Upper lobe of right lung (tissue), 1 donor: ENCODE data around the gene PDLIM4. TPM values are rescaled to one million over a fixed set of nuclear protein-coding genes. Genes with fewer than 3 reads are reported as not detected.

Experiments
- ATAC-seq: fragments of 200-7000 bp; cut with Tn5 transposase; one replicate; pipeline ENCODE4 v1.9.1; 2020; ENCODE audit warnings: mild to moderate bottlenecking, moderate library complexity
- DNase-seq: peaks from one replicate; pipeline ENCODE4 v3.0.0-alpha.2; 2020
- H3K27ac ChIP-seq: fragments of 200-600 bp; one replicate; pipeline ENCODE4 v1.8.0; 2022
- H3K27me3 ChIP-seq: fragments of 200-600 bp; one replicate; pipeline ENCODE4 v1.8.0; 2022; ENCODE audit warnings: mild to moderate bottlenecking
- H3K36me3 ChIP-seq: fragments of 200-600 bp; one replicate; pipeline ENCODE4 v1.8.0; 2022
- H3K4me1 ChIP-seq: fragments of 200-600 bp; one replicate; pipeline ENCODE4 v1.8.0; 2022
- H3K4me3 ChIP-seq: fragments of 200-600 bp; one replicate; pipeline ENCODE4 v1.8.0; 2022; ENCODE audit warnings: mild to moderate bottlenecking
- H3K9me3 ChIP-seq: fragments of 200-600 bp; one replicate; pipeline ENCODE4 v1.8.0; 2022
- CTCF ChIP-seq: fragments of 200-600 bp; IDR thresholded peaks from one replicate; pipeline ENCODE4 v1.8.0; 2022; ENCODE audit warnings: antibody characterized with exemption
- intact Hi-C: fragments of 100-400 bp; cut with DNase I; formaldehyde crosslinking; loops from one replicate; pipeline ENCODE4 v1.11.0; 2022
- total RNA-seq: library from RNA; stranded (reverse); fragmentation: NEBNext Ultra II Directional; extraction: Animal tissue kit (Norgen Biotek cat#: 25700); gene quantifications from one replicate; pipeline ENCODE4 v1.2.1, GENCODE V29; 2021
- donor health status: DM: no; HTN: yes; CAD: no; lungs with severe emphysema.

The PDLIM4 gene
- total RNA-seq, 1 donor from 2014 or later: 7.4 TPM

GRCh38 chr5:132246806-132247205, 10.7 kb upstream of the PDLIM4 start:
- no peaks in the 10 kb centered on the region for H3K4me1 ChIP-seq
- ATAC-seq: no peak
- DNase-seq: no peak
- peaks cover 6% of the 10 kb centered on the region for H3K9me3 ChIP-seq
- no peaks in the 10 kb centered on the region for H3K36me3 ChIP-seq
- H3K27me3 ChIP-seq: no peaks in the 10 kb centered on the region
- intact Hi-C loops: no loop called here
- H3K27ac ChIP-seq: no peak overlapping the region
- TF ChIP-seq CTCF: no peak
- no peak overlapping the region for H3K4me3 ChIP-seq

- intact Hi-C loops: no loop called here
- H3K27me3 ChIP-seq: no peaks in the 10 kb centered on the region
- no peak for ATAC-seq
- DNase-seq: peak; percentile 0
- no peaks in the 10 kb centered on the region for H3K9me3 ChIP-seq
- no peak overlapping the region for H3K4me3 ChIP-seq
- H3K4me1 ChIP-seq: no peaks in the 10 kb centered on the region
- no peak for TF ChIP-seq CTCF
- H3K27ac ChIP-seq: no peak overlapping the region
- H3K36me3 ChIP-seq: no peaks in the 10 kb centered on the region
These were observed 6.9 kb upstream of the PDLIM4 start for GRCh38 chr5:132250547-132250946.

DNA sequence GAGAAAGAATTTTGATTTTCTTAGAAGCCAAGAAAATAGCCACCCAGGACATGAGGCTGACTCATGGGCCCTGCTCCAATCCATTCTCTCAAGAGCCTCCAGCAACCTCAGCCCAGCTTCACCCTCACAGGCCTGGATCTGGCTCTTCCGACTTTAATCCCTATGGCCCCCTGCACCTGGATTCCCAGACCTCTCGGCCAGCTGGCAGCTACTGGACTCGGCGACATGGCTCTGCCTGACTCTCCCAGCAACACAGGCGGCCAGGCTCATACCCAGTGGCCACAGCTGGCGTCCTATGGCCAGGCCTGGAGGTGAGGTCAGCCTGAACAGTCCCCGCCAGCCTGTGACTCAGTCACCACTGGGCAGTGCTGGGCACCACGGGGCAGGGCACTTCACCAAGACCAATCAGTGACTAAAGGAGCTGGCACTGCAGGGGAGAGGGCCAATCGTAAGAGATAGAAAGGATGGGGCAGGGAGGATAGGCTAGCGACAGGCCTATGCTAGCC, 6.2 kb upstream of the PDLIM4 start:
- DNase-seq: peak; percentile 57

DNA sequence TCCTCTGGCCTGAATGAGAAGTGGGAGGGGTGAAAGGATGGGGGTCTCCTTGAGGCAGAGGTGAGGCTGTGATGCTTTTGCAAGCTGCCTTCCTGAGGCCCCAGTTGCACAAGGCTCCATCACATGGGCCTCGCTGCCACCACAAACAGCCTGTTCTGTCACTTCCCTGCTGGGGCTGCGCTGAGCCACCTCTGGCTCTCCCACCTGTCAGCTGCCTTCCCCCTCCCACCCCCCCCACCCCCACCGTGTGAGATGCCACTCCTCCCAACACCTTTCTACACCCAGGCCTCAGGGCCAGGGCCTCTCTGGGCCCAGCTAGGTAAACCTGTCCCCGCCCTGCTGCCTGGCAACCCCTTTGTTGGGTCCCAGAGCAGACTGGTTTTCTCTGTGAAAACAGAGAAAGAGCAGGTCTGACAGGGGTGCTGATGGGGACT, 4.5 kb upstream of the PDLIM4 start:
- Histone ChIP-seq H3K9me3 (no peaks in the 10 kb centered on the region), H3K27ac (no peak overlapping the region), H3K4me3 (no peak overlapping the region), H3K4me1 (peaks cover 4% of the 10 kb centered on the region), H3K36me3 (no peaks in the 10 kb centered on the region), H3K27me3 (peaks cover 7% of the 10 kb centered on the region)
- ATAC-seq (no peak), DNase-seq (peak; percentile 38)
- intact Hi-C loops: no loop called here
- TF ChIP-seq CTCF: no peak

More for the DNA sequence above, 6.2 kb upstream of the PDLIM4 start:
- ATAC-seq: peak; percentile 8
- Histone ChIP-seq H3K36me3 (no peaks in the 10 kb centered on the region), H3K9me3 (no peaks in the 10 kb centered on the region), H3K27ac (no peak overlapping the region), H3K4me3 (no peak overlapping the region), H3K4me1 (no peaks in the 10 kb centered on the region), H3K27me3 (no peaks in the 10 kb centered on the region)
- TF ChIP-seq CTCF: no peak
- intact Hi-C loops: no loop called here

- no peak overlapping the region for H3K4me3 ChIP-seq
- DNase-seq: peak; percentile 38
- H3K27me3 ChIP-seq: peaks cover 7% of the 10 kb centered on the region
These were observed 3.8 kb upstream of the PDLIM4 start for GRCh38 chr5:132253452-132254320.

More at GRCh38 chr5:132253452-132254320, 3.8 kb upstream of the PDLIM4 start:
- no peak overlapping the region for H3K27ac ChIP-seq
- no peaks in the 10 kb centered on the region for H3K9me3 ChIP-seq
- intact Hi-C loops: no loop called here
- no peak for TF ChIP-seq CTCF
- H3K4me1 ChIP-seq: peaks cover 6% of the 10 kb centered on the region
- H3K36me3 ChIP-seq: no peaks in the 10 kb centered on the region
- ATAC-seq: no peak
